HFFc6 (cell line): ENCODE results near the gene STOML3. TPM values are rescaled to one million over a fixed set of nuclear protein-coding genes. Genes with fewer than 3 reads are reported as not detected.

Source experiments
- DNase-seq: peaks from one replicate; pipeline ENCODE4 v3.0.0-alpha.2; 2018
- H3K27ac Mint-ChIP-seq: 2 replicates; pipeline ENCODE4 v1.8.0; 2020; ENCODE audit warnings: mild to moderate bottlenecking, mixed read lengths
- H3K27me3 Mint-ChIP-seq: 2 replicates; pipeline ENCODE4 v1.8.0; 2021; ENCODE audit warnings: mild to moderate bottlenecking, moderate library complexity, mixed read lengths; ENCODE audit not compliant: insufficient read depth
- H3K36me3 Mint-ChIP-seq: 2 replicates; pipeline ENCODE4 v1.8.0; 2021; ENCODE audit warnings: low read depth, mixed read lengths
- H3K4me1 Mint-ChIP-seq: 2 replicates; pipeline ENCODE4 v1.8.0; 2020; ENCODE audit warnings: low read depth, mixed read lengths
- H3K4me3 Mint-ChIP-seq: 2 replicates; pipeline ENCODE4 v1.8.0; 2020; ENCODE audit warnings: mild to moderate bottlenecking, moderate library complexity, mixed read lengths
- H3K9me3 Mint-ChIP-seq: 2 replicates; pipeline ENCODE4 v1.8.0; 2020; ENCODE audit warnings: mild to moderate bottlenecking, mixed read lengths
- total RNA-seq, 6 experiments: library from RNA; stranded (reverse); fragmentation: NEBNext Ultra II Directional; extraction: Animal tissue kit (Norgen Biotek cat#: 25700); gene quantifications; 2 replicates in 1 of 6; 3 replicates in 5 of 6; pipeline ENCODE4 v1.2.3, GENCODE V29; 2021
- TF ChIP-seq, protein P1 (sequence below): fragments of 200-600 bp; sonication (generic); IDR thresholded peaks from 2 replicates; pipeline ENCODE4 v1.5.0; 2021; ENCODE audit warnings: antibody characterized with exemption, mild to moderate bottlenecking

The STOML3 gene
- total RNA-seq, 6 experiments from 2014 or later = not detected

DNA sequence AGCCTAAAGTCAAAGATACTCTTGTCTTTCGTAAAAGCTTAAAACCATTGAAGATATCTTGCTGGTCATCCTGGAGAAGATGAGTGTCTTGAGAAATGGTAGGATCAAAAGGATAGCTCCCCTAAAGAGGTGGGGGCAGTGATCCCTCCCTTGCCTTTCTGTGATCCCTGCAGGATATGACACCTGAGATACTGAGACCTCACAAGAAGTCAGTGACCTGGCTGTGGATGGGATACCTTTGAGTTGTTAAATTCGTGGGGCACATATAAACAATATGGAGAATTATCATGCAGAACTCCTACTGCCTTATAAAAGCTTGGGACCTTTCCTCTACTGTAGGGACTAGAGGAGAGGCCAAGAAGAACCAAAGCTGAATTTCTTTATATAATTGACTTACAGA lies 21.4 kb downstream of the STOML3 start:
- no peak overlapping the region for H3K27ac Mint-ChIP-seq
- TF ChIP-seq, protein P1, sequence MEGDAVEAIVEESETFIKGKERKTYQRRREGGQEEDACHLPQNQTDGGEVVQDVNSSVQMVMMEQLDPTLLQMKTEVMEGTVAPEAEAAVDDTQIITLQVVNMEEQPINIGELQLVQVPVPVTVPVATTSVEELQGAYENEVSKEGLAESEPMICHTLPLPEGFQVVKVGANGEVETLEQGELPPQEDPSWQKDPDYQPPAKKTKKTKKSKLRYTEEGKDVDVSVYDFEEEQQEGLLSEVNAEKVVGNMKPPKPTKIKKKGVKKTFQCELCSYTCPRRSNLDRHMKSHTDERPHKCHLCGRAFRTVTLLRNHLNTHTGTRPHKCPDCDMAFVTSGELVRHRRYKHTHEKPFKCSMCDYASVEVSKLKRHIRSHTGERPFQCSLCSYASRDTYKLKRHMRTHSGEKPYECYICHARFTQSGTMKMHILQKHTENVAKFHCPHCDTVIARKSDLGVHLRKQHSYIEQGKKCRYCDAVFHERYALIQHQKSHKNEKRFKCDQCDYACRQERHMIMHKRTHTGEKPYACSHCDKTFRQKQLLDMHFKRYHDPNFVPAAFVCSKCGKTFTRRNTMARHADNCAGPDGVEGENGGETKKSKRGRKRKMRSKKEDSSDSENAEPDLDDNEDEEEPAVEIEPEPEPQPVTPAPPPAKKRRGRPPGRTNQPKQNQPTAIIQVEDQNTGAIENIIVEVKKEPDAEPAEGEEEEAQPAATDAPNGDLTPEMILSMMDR = no peak
- H3K27me3 Mint-ChIP-seq = peaks cover 2% of the 10 kb centered on the region
- H3K36me3 Mint-ChIP-seq = no peaks in the 10 kb centered on the region
- DNase-seq = no peak
- H3K4me1 Mint-ChIP-seq = no peaks in the 10 kb centered on the region
- no peak overlapping the region for H3K4me3 Mint-ChIP-seq
- H3K9me3 Mint-ChIP-seq = no peaks in the 10 kb centered on the region

- Mint-ChIP-seq H3K4me3 (no peak overlapping the region), H3K9me3 (no peaks in the 10 kb centered on the region), H3K4me1 (no peaks in the 10 kb centered on the region), H3K27me3 (peaks cover 2% of the 10 kb centered on the region), H3K27ac (no peak overlapping the region), H3K36me3 (no peaks in the 10 kb centered on the region)
- TF ChIP-seq, protein P1 = no peak
- no peak for DNase-seq
Observed at GRCh38 chr13:38967446-38967845, 23.2 kb downstream of the STOML3 start.

- no peak for DNase-seq
- H3K27ac Mint-ChIP-seq = no peak overlapping the region
- H3K4me3 Mint-ChIP-seq = no peak overlapping the region
- H3K36me3 Mint-ChIP-seq = no peaks in the 10 kb centered on the region
- no peaks in the 10 kb centered on the region for H3K4me1 Mint-ChIP-seq
- peaks cover 14% of the 10 kb centered on the region for H3K9me3 Mint-ChIP-seq
- peaks cover 2% of the 10 kb centered on the region for H3K27me3 Mint-ChIP-seq
- TF ChIP-seq, protein P1 = no peak
Observed at GRCh38 chr13:38965281-38965680, 25.4 kb downstream of the STOML3 start.

DNA sequence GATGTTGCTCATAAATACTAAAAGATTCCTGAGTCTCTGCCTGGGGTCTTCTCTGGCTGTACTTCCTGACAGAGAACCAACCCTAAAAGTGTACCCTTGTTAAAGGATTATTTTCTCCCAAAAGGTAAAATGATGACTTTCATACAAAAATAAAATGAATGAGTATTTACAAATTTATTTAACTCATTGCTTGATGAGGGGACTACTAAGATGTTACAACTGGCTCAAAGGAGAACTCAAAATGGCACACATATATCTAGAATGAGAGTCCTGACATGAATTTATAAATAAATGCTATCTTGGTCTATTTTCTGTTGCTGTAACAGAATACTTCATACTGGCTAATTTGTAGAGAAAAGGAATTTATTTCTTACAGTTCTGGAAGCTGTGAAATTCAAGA lies 30.5 kb downstream of the STOML3 start:
- TF ChIP-seq, protein P1 = no peak
- H3K9me3 Mint-ChIP-seq = peaks cover 23% of the 10 kb centered on the region
- H3K4me1 Mint-ChIP-seq = no peaks in the 10 kb centered on the region
- H3K27me3 Mint-ChIP-seq = peaks cover 2% of the 10 kb centered on the region
- DNase-seq = no peak
- H3K36me3 Mint-ChIP-seq = no peaks in the 10 kb centered on the region
- H3K4me3 Mint-ChIP-seq = no peak overlapping the region
- no peak overlapping the region for H3K27ac Mint-ChIP-seq

DNA sequence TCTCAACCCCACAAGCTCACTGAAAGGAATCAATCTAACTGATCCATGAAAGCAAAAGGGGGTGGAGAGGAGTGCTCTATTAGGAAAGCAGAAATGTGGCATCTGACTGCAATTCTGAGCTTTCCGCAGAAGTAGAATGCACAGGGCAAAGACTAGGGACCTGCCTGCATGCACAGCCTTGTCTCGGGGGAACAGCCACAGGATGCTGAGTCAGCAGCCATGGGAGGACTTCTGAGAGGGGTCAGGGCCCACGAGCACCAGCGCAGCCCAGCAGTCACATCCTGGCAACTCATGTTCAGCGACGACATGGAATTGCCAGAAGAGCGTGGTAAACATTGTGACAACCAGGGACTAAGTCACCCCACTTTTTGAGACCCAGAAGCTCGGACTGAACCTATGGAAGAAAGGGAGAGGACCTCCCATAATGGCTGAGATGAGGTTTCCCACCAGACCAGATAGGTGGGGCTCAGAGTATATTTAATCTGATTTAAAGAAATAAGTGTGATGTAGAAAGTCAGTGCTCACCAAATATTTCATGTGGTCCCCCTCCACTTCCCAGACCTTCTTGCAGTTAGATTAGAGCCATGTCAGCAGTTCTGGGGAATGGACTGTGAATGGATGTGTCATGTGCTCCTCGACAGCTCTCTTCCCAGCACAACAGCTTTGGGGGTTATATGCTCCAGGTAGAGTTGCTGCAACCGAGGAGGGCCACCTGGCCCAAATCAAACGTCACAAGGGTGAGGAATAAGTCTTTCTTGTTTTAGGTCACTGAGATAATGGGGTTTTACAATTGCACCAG lies 32.6 kb downstream of the STOML3 start:
- no peaks in the 10 kb centered on the region for H3K36me3 Mint-ChIP-seq
- no peak overlapping the region for H3K27ac Mint-ChIP-seq
- no peak for DNase-seq
- peaks cover 4% of the 10 kb centered on the region for H3K27me3 Mint-ChIP-seq
- peaks cover 23% of the 10 kb centered on the region for H3K9me3 Mint-ChIP-seq
- TF ChIP-seq, protein P1 = no peak
- H3K4me1 Mint-ChIP-seq = no peaks in the 10 kb centered on the region
- H3K4me3 Mint-ChIP-seq = no peak overlapping the region
